Esophagus muscularis mucosa (tissue), 4 donors: ENCODE data around the gene OXER1. TPM values are rescaled to one million over a fixed set of nuclear protein-coding genes. Genes with fewer than 3 reads are reported as not detected.
A peak's percentile ranks its signal among the peaks of the same experiment; 100 is the strongest.

Source experiments
- DNase-seq: peaks from one replicate; pipeline ENCODE4 v3.0.0-alpha.2; 2017; ENCODE audit errors: extremely low spot score
- H3K27ac ChIP-seq, 4 donors: fragments of 200-600 bp; sonication (generic); replicated peaks in 1 of 4; 1 replicate in 3 of 4; 2 replicates in 1 of 4; pipeline ENCODE4 v1.5.1; 2016 to 2019; ENCODE audit warnings: mild to moderate bottlenecking in 1 of 4
- H3K27me3 ChIP-seq, 4 donors: fragments of 200-600 bp; sonication (generic); one replicate each; pipeline versions ENCODE4 v1.5.1 to v1.6.0; 2016 to 2019
- H3K36me3 ChIP-seq, 4 donors: fragments of 200-600 bp; sonication (generic); one replicate each; pipeline ENCODE4 v1.5.1; 2016 to 2019
- H3K4me1 ChIP-seq, 4 donors: fragments of 200-600 bp; sonication (generic); one replicate each; pipeline ENCODE4 v1.5.1; 2016 to 2019
- H3K4me3 ChIP-seq, 4 donors: fragments of 200-600 bp; sonication (generic); 1 replicate in 2 of 4; 2 replicates in 2 of 4; pipeline ENCODE4 v1.5.1; 2016 to 2019; ENCODE audit warnings: mild to moderate bottlenecking in 4 of 4, moderate library complexity in 1 of 4
- H3K9me3 ChIP-seq, 4 donors: fragments of 200-600 bp; sonication (generic); 1 replicate in 3 of 4; 2 replicates in 1 of 4; pipeline ENCODE4 v1.5.1; 2016 to 2019
- CTCF ChIP-seq, 3 experiments: fragments of 200-600 bp in 2 of 3; fragments of 450-650 bp in 1 of 3; sonication (generic) in 2 of 3; IDR thresholded peaks; one replicate each; pipeline ENCODE4 v1.5.1; 2017 to 2019; ENCODE audit warnings: antibody characterized with exemption in 3 of 3, mild to moderate bottlenecking in 2 of 3, moderate library complexity in 1 of 3
- EP300 ChIP-seq: sonication (generic); formaldehyde crosslinking; IDR thresholded peaks from one replicate; pipeline ENCODE4 v1.6.1; 2017; ENCODE audit warnings: antibody characterized with exemption
- POLR2A ChIP-seq: fragments of 450-650 bp; IDR thresholded peaks from one replicate; pipeline ENCODE4 v1.6.1; 2017; ENCODE audit warnings: antibody characterized with exemption, moderate library complexity, mild to moderate bottlenecking, low read depth
- POLR2AphosphoS5 ChIP-seq, 2 donors: sonication (generic); formaldehyde crosslinking; IDR thresholded peaks; one replicate each; pipeline ENCODE4 v1.6.1; 2017; ENCODE audit warnings: antibody characterized with exemption in 2 of 2
- WGBS: methylation state at CpG from one replicate; pipeline ENCODE4 v1.1.5; 2018; 5-methylcytosine and 5-hydroxymethylcytosine counted together
- intact Hi-C: fragments of 100-400 bp; cut with DNase I; formaldehyde crosslinking; loops from one replicate; pipeline ENCODE4 v1.15.1; 2023
- total RNA-seq, 4 donors: library from RNA; depleted of rRNA; stranded (reverse); fragments of >200 nt; gene quantifications; one replicate each; pipeline versions ENCODE4 v1.1.0 to v1.2.1, GENCODE V29; 2016

OXER1 gene
- total RNA-seq, 4 donors from 2014 or later: 0.42 to 1.3 (median 0.61) TPM

GRCh38 chr2:42722320-42723190 is 41.4 kb downstream of the OXER1 start:
- intact Hi-C loops: no loop called here
- H3K27ac ChIP-seq: peak overlapping the region in 1 of 4 donors; percentile 14

DNA sequence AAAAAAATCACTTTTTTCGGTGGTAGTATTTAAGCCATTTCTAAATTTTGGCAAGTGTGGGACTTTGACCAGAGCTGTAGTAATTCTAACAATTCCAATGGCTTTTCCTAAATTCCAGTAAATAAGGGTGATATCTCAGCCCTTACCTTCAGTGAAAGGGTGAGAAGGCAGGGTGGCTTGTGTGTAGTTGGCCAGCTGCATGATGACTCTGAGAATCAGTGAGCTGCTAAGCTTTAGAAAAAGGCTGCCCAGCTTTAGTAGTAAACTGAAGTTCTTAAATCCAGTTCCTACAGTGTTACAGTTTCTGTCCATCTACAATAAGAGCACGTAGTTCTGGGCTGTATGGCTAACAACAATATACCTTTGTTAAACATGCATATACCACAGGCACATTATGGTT is 42.0 kb downstream of the OXER1 start:
- peak overlapping the region in 1 of 4 donors; percentile 14 for H3K27ac ChIP-seq
- peaks cover 0 to 21% (median 2%) of the 10 kb centered on the region in 4 donors for H3K36me3 ChIP-seq
- H3K9me3 ChIP-seq: no peaks in the 10 kb centered on the region
- no peak overlapping the region for H3K4me3 ChIP-seq
- no peak for DNase-seq
- no peaks in the 10 kb centered on the region for H3K27me3 ChIP-seq
- 93% methylated on average over 2 of the region's 2 CpGs for WGBS
- H3K4me1 ChIP-seq: peaks cover 2 to 14% (median 8%) of the 10 kb centered on the region in 4 donors
- TF ChIP-seq EP300 (no peak), POLR2AphosphoS5 (IDR thresholded peaks at IDR 0.05) (no peak), CTCF (IDR thresholded peaks at IDR 0.05) (no peak), POLR2A (no peak)
- intact Hi-C loops: no loop called here

More at GRCh38 chr2:42722320-42723190, 41.4 kb downstream of the OXER1 start:
- peaks cover 0 to 27% (median 2%) of the 10 kb centered on the region in 4 donors for H3K36me3 ChIP-seq
- peaks cover 2 to 14% (median 8%) of the 10 kb centered on the region in 4 donors for H3K4me1 ChIP-seq
- no peak for TF ChIP-seq POLR2A
- no peak for TF ChIP-seq EP300
- no peak for TF ChIP-seq POLR2AphosphoS5 (IDR thresholded peaks at IDR 0.05)
- TF ChIP-seq CTCF (IDR thresholded peaks at IDR 0.05): no peak
- H3K4me3 ChIP-seq: no peak overlapping the region
- no peaks in the 10 kb centered on the region for H3K9me3 ChIP-seq
- DNase-seq: no peak
- WGBS: 78% methylated on average over 7 of the region's 7 CpGs
- H3K27me3 ChIP-seq: no peaks in the 10 kb centered on the region

GRCh38 chr2:42714686-42715085 is 49.2 kb downstream of the OXER1 start:
- Histone ChIP-seq H3K36me3 (peaks cover 0 to 5% (median 1%) of the 10 kb centered on the region in 4 donors), H3K9me3 (no peaks in the 10 kb centered on the region), H3K27me3 (no peaks in the 10 kb centered on the region), H3K27ac (no peak overlapping the region), H3K4me3 (no peak overlapping the region), H3K4me1 (no peaks in the 10 kb centered on the region)
- no peak for DNase-seq
- intact Hi-C loops: no loop called here
- TF ChIP-seq POLR2A: no peak
- no peak for TF ChIP-seq POLR2AphosphoS5 (IDR thresholded peaks at IDR 0.05)
- TF ChIP-seq CTCF (IDR thresholded peaks at IDR 0.05): no peak
- TF ChIP-seq EP300: no peak
- 100% methylated on average over 4 of the region's 7 CpGs for WGBS

DNA sequence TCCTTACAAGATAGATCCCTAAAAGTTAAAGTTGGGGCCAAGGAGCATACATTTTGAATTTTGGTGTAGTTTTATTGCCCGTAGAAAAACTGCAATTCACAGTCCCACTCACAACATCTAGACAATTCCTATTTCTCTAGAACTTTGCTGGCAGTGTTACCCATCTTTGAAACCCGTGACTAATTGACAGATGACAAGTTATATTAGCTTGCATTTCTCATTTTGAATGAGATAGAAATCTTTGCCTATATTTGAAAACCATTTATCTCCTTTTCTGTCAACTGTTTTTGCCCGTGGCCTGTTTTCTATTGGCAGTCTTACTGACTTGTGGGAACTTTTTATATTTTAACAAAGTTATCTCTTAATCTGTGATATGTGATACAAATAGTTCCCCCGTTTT is 50.0 kb downstream of the OXER1 start:
- peaks cover 4 to 12% (median 9%) of the 10 kb centered on the region in 4 donors for H3K36me3 ChIP-seq
- no peak overlapping the region for H3K27ac ChIP-seq
- H3K4me1 ChIP-seq: no peaks in the 10 kb centered on the region
- intact Hi-C loops: no loop called here
- WGBS: 75% methylated on average over 4 of the region's 4 CpGs
- TF ChIP-seq POLR2A (no peak), EP300 (no peak), CTCF (IDR thresholded peaks at IDR 0.05) (no peak), POLR2AphosphoS5 (IDR thresholded peaks at IDR 0.05) (no peak)
- no peaks in the 10 kb centered on the region for H3K27me3 ChIP-seq
- H3K4me3 ChIP-seq: no peak overlapping the region
- no peaks in the 10 kb centered on the region for H3K9me3 ChIP-seq
- no peak for DNase-seq
